ENCODE measurements around the gene GSS.

GSS gene

DNA sequence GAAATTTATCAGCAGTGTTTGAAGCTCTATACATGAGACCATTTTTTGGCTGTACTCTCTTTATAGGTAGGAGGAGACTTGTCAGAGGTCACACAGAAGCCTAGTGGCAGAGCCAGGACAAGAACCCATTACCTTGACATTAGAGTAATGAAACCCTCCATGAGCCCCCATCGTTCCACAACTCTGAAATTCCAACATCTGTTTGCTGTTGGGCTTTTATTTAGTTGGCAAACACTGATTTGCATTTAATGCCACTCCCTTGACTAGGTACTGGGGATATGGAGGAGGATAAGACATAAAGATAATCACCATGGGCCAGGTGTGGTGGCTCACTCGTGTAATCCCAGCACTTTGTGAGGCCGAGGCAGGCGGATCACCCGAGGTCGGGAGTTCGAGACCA lies 1.6 kb downstream of the GSS start:
- Mint-ChIP-seq H3K4me3 (peak overlapping the region in 1 of 2 donors; percentile 93), H3K4me1 (peaks cover 15 to 23% of the 10 kb centered on the region in 2 donors), H3K27ac (no peak overlapping the region), H3K9me3 (no peaks in the 10 kb centered on the region), H3K36me3 (peaks cover 17 to 23% of the 10 kb centered on the region in 2 donors), H3K27me3 (no peaks in the 10 kb centered on the region)
- DNase-seq (no peak), ATAC-seq (replicated peaks) (no peak)

GRCh38 chr20:34952671-34953070 lies 2.9 kb downstream of the GSS start:
- no peak for DNase-seq
- ATAC-seq (replicated peaks) = no peak
- H3K36me3 Mint-ChIP-seq = peaks cover 17 to 23% of the 10 kb centered on the region in 2 donors
- H3K4me3 Mint-ChIP-seq = no peak overlapping the region
- peaks cover 15 to 23% of the 10 kb centered on the region in 2 donors for H3K4me1 Mint-ChIP-seq
- H3K9me3 Mint-ChIP-seq = no peaks in the 10 kb centered on the region
- H3K27ac Mint-ChIP-seq = peak overlapping the region; percentile 7
- no peaks in the 10 kb centered on the region for H3K27me3 Mint-ChIP-seq

DNA sequence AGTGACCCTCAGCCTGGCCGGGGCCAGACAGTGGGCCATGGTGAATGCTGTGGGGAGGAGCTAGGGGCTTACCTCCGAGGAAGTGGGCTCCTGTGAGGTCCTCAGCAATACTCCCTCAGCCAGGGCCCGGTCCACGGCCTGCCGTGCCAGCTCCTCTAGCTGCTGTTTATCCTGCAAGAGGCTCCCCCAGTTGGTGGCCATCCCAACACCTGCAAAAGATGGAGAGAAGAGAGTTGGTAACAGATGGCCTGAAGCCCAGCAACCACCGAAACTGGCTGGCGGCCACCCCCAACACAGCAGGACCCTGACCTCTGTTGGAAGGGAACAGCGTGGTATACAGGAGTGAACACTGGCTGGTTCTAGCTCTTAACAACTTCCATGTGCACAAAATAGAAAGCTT lies 4.0 kb downstream of the GSS start:
- Mint-ChIP-seq H3K4me1 (peaks cover 15 to 23% of the 10 kb centered on the region in 2 donors), H3K36me3 (peaks cover 17 to 24% of the 10 kb centered on the region in 2 donors), H3K9me3 (no peaks in the 10 kb centered on the region), H3K27ac (no peak overlapping the region), H3K27me3 (no peaks in the 10 kb centered on the region), H3K4me3 (no peak overlapping the region)
- no peak for ATAC-seq (replicated peaks)
- no peak for DNase-seq

DNA sequence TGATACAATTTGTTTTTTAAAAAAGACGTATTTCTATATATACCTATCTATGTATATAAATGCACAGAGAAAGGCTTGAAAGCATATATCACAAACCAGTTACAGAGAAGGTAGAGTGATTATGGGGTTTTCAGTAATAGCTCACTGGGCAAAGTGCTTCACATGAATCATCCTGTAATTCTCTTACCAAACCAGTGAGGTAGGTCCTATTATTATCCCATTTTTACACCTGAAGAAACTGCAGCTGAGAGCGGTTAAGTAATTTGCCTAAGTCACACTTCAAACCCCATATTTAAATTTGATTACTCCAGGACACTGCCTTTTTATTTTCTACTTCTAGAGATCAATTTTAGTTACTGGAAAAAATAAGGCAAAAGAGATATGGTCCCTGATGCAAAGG lies 4.4 kb downstream of the GSS start:
- ATAC-seq (replicated peaks) = no peak
- no peak overlapping the region for H3K4me3 Mint-ChIP-seq
- peaks cover 12 to 19% of the 10 kb centered on the region in 2 donors for H3K4me1 Mint-ChIP-seq
- H3K27me3 Mint-ChIP-seq = no peaks in the 10 kb centered on the region
- no peaks in the 10 kb centered on the region for H3K9me3 Mint-ChIP-seq
- DNase-seq = no peak
- H3K36me3 Mint-ChIP-seq = peaks cover 17 to 28% of the 10 kb centered on the region in 2 donors
- H3K27ac Mint-ChIP-seq = no peak overlapping the region

GRCh38 chr20:34949120-34949519 lies 6.5 kb downstream of the GSS start:
- Mint-ChIP-seq H3K4me3 (no peak overlapping the region), H3K36me3 (peaks cover 19 to 24% of the 10 kb centered on the region in 2 donors), H3K4me1 (no peaks in the 10 kb centered on the region), H3K27me3 (no peaks in the 10 kb centered on the region), H3K9me3 (no peaks in the 10 kb centered on the region), H3K27ac (no peak overlapping the region)
- no peak for ATAC-seq (replicated peaks)
- DNase-seq = no peak

GRCh38 chr20:34948030-34948429 lies 7.6 kb downstream of the GSS start:
- DNase-seq (no peak), ATAC-seq (replicated peaks) (no peak)
- no peaks in the 10 kb centered on the region for H3K27me3 Mint-ChIP-seq
- H3K4me3 Mint-ChIP-seq = no peak overlapping the region
- H3K36me3 Mint-ChIP-seq = peaks cover 26 to 31% of the 10 kb centered on the region in 2 donors
- no peaks in the 10 kb centered on the region for H3K9me3 Mint-ChIP-seq
- no peak overlapping the region for H3K27ac Mint-ChIP-seq
- H3K4me1 Mint-ChIP-seq = no peaks in the 10 kb centered on the region

GRCh38 chr20:34947336-34947735 lies 8.3 kb downstream of the GSS start:
- no peak overlapping the region for H3K4me3 Mint-ChIP-seq
- DNase-seq (no peak), ATAC-seq (replicated peaks) (no peak)
- H3K4me1 Mint-ChIP-seq = no peaks in the 10 kb centered on the region
- peaks cover 31 to 37% of the 10 kb centered on the region in 2 donors for H3K36me3 Mint-ChIP-seq
- H3K27me3 Mint-ChIP-seq = no peaks in the 10 kb centered on the region
- no peak overlapping the region for H3K27ac Mint-ChIP-seq
- no peaks in the 10 kb centered on the region for H3K9me3 Mint-ChIP-seq

GRCh38 chr20:34946661-34947060 lies 8.9 kb downstream of the GSS start:
- no peak for DNase-seq
- Mint-ChIP-seq H3K27me3 (no peaks in the 10 kb centered on the region), H3K4me1 (no peaks in the 10 kb centered on the region), H3K4me3 (no peak overlapping the region), H3K27ac (no peak overlapping the region), H3K9me3 (no peaks in the 10 kb centered on the region), H3K36me3 (peaks cover 33 to 43% of the 10 kb centered on the region in 2 donors)
- no peak for ATAC-seq (replicated peaks)

GRCh38 chr20:34945315-34946077 lies 10.1 kb downstream of the GSS start:
- no peak for ATAC-seq (replicated peaks)
- Mint-ChIP-seq H3K36me3 (peaks cover 37 to 51% of the 10 kb centered on the region in 2 donors), H3K4me1 (no peaks in the 10 kb centered on the region), H3K27ac (no peak overlapping the region), H3K9me3 (no peaks in the 10 kb centered on the region), H3K27me3 (no peaks in the 10 kb centered on the region), H3K4me3 (no peak overlapping the region)
- DNase-seq = no peak

DNA sequence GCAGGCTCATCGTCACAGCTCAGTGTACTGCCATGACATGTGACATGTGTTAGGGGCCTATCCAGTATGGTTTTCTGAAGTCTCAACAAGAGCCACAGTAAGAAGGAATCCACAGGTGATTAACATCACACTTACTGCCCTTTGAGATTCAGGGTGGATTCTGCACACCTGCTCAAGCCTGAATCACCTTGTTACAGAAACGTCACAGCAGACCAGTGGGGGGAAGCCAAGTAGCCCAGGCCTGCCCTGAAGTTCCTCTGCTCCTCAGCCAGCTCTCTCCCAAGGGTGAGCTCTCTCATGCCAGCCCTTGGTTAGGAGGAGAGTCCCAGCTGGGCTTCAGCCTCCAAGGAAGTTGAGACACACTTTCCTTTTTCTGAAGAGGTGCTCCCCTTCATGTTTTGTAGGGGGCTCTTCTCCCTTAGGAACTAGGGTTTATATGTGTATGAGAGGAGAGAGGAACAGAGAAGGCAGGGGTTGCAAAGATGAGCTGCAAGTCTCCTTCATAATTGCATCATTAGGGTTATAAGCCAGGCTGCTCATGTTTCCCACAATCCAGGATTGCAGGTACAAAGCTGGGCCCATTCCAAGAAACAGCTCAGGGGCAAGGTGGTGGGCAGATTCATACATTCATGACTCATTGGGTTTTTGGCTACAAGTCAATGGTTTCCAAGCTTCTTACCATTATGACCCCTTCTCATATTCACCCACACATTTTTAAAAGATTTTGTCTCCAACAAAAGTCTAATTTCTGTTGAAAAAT lies 11.6 kb downstream of the GSS start:
- H3K36me3 Mint-ChIP-seq = peaks cover 28 to 42% of the 10 kb centered on the region in 2 donors

GRCh38 chr20:34942301-34942700 lies 13.3 kb downstream of the GSS start:
- Mint-ChIP-seq H3K9me3 (no peaks in the 10 kb centered on the region), H3K27ac (no peak overlapping the region), H3K36me3 (peaks cover 33 to 52% of the 10 kb centered on the region in 2 donors), H3K27me3 (no peaks in the 10 kb centered on the region), H3K4me1 (peaks cover 3 to 8% of the 10 kb centered on the region in 2 donors), H3K4me3 (no peak overlapping the region)
- DNase-seq (no peak), ATAC-seq (replicated peaks) (no peak)

More for the DNA sequence above, 11.6 kb downstream of the GSS start:
- DNase-seq (no peak), ATAC-seq (replicated peaks) (no peak)
- no peaks in the 10 kb centered on the region for H3K9me3 Mint-ChIP-seq
- no peaks in the 10 kb centered on the region for H3K4me1 Mint-ChIP-seq
- no peak overlapping the region for H3K4me3 Mint-ChIP-seq
- no peaks in the 10 kb centered on the region for H3K27me3 Mint-ChIP-seq
- H3K27ac Mint-ChIP-seq = no peak overlapping the region

- H3K4me1 Mint-ChIP-seq = peaks cover 3 to 8% of the 10 kb centered on the region in 2 donors
- no peaks in the 10 kb centered on the region for H3K9me3 Mint-ChIP-seq
- DNase-seq (no peak), ATAC-seq (replicated peaks) (no peak)
- peaks cover 34 to 53% of the 10 kb centered on the region in 2 donors for H3K36me3 Mint-ChIP-seq
- H3K27ac Mint-ChIP-seq = no peak overlapping the region
- no peaks in the 10 kb centered on the region for H3K27me3 Mint-ChIP-seq
- no peak overlapping the region for H3K4me3 Mint-ChIP-seq
These were observed 14.4 kb downstream of the GSS start for GRCh38 chr20:34941226-34941625.

DNA sequence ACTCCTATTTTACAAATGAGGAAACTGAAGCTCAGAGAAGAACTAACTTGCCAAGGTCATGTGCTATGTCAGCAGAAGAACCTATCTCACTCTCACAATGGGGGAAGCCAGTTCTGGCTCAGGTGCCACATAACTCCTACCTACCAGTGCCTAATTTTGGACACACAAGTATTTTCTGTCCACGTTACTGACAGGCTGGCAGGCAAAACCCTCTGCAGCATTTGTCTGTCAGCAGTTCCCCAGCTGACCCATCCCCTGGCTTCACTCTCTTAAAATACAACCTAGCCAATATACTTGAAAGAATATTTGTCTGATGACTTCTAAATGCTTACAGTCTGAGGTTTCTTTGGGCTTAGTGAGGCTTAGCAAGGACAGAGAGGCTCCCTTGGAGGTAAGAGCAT lies 15.5 kb downstream of the GSS start:
- Mint-ChIP-seq H3K27ac (no peak overlapping the region), H3K36me3 (peaks cover 32 to 51% of the 10 kb centered on the region in 2 donors), H3K9me3 (no peaks in the 10 kb centered on the region), H3K4me1 (peaks cover 3 to 8% of the 10 kb centered on the region in 2 donors), H3K4me3 (no peak overlapping the region), H3K27me3 (no peaks in the 10 kb centered on the region)
- ATAC-seq (replicated peaks) = no peak
- DNase-seq = no peak

- ATAC-seq (replicated peaks) = peak; percentile 64 to 70
- H3K9me3 Mint-ChIP-seq = no peaks in the 10 kb centered on the region
- H3K4me1 Mint-ChIP-seq = peaks cover 3 to 8% of the 10 kb centered on the region in 2 donors
- no peak overlapping the region for H3K4me3 Mint-ChIP-seq
- H3K27me3 Mint-ChIP-seq = no peaks in the 10 kb centered on the region
- H3K36me3 Mint-ChIP-seq = peaks cover 34 to 58% of the 10 kb centered on the region in 2 donors
- no peak for DNase-seq
- peak overlapping the region; percentile 15 for H3K27ac Mint-ChIP-seq
These were observed 17.0 kb downstream of the GSS start for GRCh38 chr20:34938466-34939163.

Data from stimulated activated naive B cell treated with anti-CD40 and anti-IgM and Interleukin-4, amounts not matched to agents 10 μg/mL and 1 μg/mL and 100 μg/mL, for 72 hours (primary cell).